NCI-H526 treated with DMSO at 0.1 percent for 48 hours (cell line): ENCODE measurements around the gene ANAPC16.
"Not testable (repeated sequence)": the region's sequence is repeated elsewhere in the genome, so short reads cannot be mapped to it uniquely, and the experiment has no call there.

Experiments
- DNase-seq: peaks from one replicate; lab custom pipeline; 2025; lab: John Stamatoyannopoulos, UW

ANAPC16 gene

GRCh38 chr10:72278668-72279393 is 63.0 kb downstream of the ANAPC16 start:
- DNase-seq: no peak

GRCh38 chr10:72279587-72279986 is 63.8 kb downstream of the ANAPC16 start:
- not testable (repeated sequence) for DNase-seq

- no peak for DNase-seq
Observed at GRCh38 chr10:72283131-72283530, 67.3 kb downstream of the ANAPC16 start.
